ENCODE results near the gene JAK1. TPM values are rescaled to one million over a fixed set of nuclear protein-coding genes. Genes with fewer than 3 reads are reported as not detected.

The JAK1 gene
- total and polyA plus RNA-seq, 9 of the 15 experiments (the other 6 are each of a cell fraction or from before 2014, with no cell fraction given), result 9.7 to 44.1 (median 42.5) TPM

GRCh38 chr1:64948905-64949833 is 17.2 kb downstream of the JAK1 start (continued):
- TF ChIP-seq TSHZ1 (CRISPR knock-in tag; IDR thresholded peaks at IDR 0.05), result no peak
- TF ChIP-seq SIN3A (IDR thresholded peaks at IDR 0.05; ENCODE audit: borderline replicate concordance in 2 of 2, control insufficient read depth in 1 of 2, low read depth in 2 of 2, low read length in 2 of 2), result no peak
- TF ChIP-seq SRSF3 (IDR thresholded peaks at IDR 0.05; ENCODE audit: insufficient read depth, low read length), result no peak
- no peak for TF ChIP-seq GATAD2B (IDR thresholded peaks at IDR 0.05; ENCODE audit: borderline replicate concordance)
- no peak for TF ChIP-seq GTF2B (IDR thresholded peaks at IDR 0.05; ENCODE audit: extremely low read depth, insufficient read length)
- no peak for TF ChIP-seq ZBTB7A (IDR thresholded peaks at IDR 0.05; ENCODE audit: borderline replicate concordance, control insufficient read depth, low read depth, low read length)
- no peak for TF ChIP-seq CHCHD3 (CRISPR knock-in tag; IDR thresholded peaks at IDR 0.05)
- no peak for TF ChIP-seq MXD1 (CRISPR knock-in tag; IDR thresholded peaks at IDR 0.05; ENCODE audit: borderline replicate concordance, poor library complexity, severe bottlenecking)
- TF ChIP-seq BRF1 (IDR thresholded peaks at IDR 0.05; ENCODE audit: borderline replicate concordance, extremely low read depth, insufficient read length), result no peak
- TF ChIP-seq ZHX1 (conservative IDR thresholded peaks at IDR 0.05; ENCODE audit: low read length), result no peak
- TF ChIP-seq CBFA2T3 (IDR thresholded peaks at IDR 0.05), result no peak
- TF ChIP-seq TAL1 (IDR thresholded peaks at IDR 0.05), result no peak
- no peak for TF ChIP-seq ZNF395 (CRISPR knock-in tag; IDR thresholded peaks at IDR 0.05)
- TF ChIP-seq ZZZ3 (IDR thresholded peaks at IDR 0.05), result no peak
- TF ChIP-seq NFIC (IDR thresholded peaks at IDR 0.05), result no peak
- no peak for TF ChIP-seq U2AF2 (optimal IDR thresholded peaks at IDR 0.05; ENCODE audit: low read depth, low read length)
- TF ChIP-seq DMBX1 (CRISPR knock-in tag; IDR thresholded peaks at IDR 0.05; ENCODE audit: borderline replicate concordance), result peak; percentile 9; the same call in 1 of the 2 replicates

Measured in K562 (cell line).